Transverse colon (tissue), 4 donors: Measurements from ENCODE around the gene ATG2A. TPM values are rescaled to one million over a fixed set of nuclear protein-coding genes. Genes with fewer than 3 reads are reported as not detected.

Source experiments
- DNase-seq: peaks from one replicate; pipeline ENCODE4 v3.0.0-alpha.2; 2019
- H3K27ac ChIP-seq, 4 donors: fragments of 200-600 bp; sonication (generic); 2 replicates each; pipeline ENCODE4 v1.5.1; 2016 to 2018; ENCODE audit warnings: inconsistent platforms in 4 of 4
- H3K27me3 ChIP-seq: fragments of 200-600 bp; sonication (generic); 2 replicates; pipeline ENCODE4 v1.5.1; 2017; ENCODE audit warnings: inconsistent platforms
- H3K36me3 ChIP-seq, 4 donors: fragments of 200-600 bp; sonication (generic); 2 replicates each; pipeline ENCODE4 v1.5.1; 2017 to 2019; ENCODE audit warnings: inconsistent platforms in 4 of 4
- H3K4me1 ChIP-seq, 4 donors: fragments of 200-600 bp; sonication (generic); 2 replicates each; pipeline ENCODE4 v1.5.1; 2017 to 2020; ENCODE audit warnings: inconsistent platforms in 4 of 4
- H3K4me3 ChIP-seq, 4 donors: fragments of 200-600 bp; sonication (generic); 1 replicate in 1 of 4; 2 replicates in 3 of 4; pipeline versions ENCODE4 v1.5.1 to v1.6.1; 2017 to 2019; ENCODE audit warnings: inconsistent platforms in 4 of 4
- H3K9me3 ChIP-seq, 2 donors: fragments of 200-600 bp; sonication (generic); 2 replicates each; pipeline ENCODE4 v1.5.1; 2017 to 2019; ENCODE audit warnings: inconsistent platforms in 2 of 2
- CTCF ChIP-seq, 5 experiments: fragments of 200-600 bp in 3 of 5; fragments of 450-650 bp in 2 of 5; sonication (generic) in 3 of 5; IDR thresholded peaks; 1 replicate in 2 of 5; 2 replicates in 3 of 5; pipeline ENCODE4 v1.5.1; 2016 to 2017; ENCODE audit warnings: antibody characterized with exemption in 5 of 5, inconsistent platforms in 3 of 5, mild to moderate bottlenecking in 2 of 5, moderate library complexity in 1 of 5
- EP300 ChIP-seq: sonication (generic); formaldehyde crosslinking; IDR thresholded peaks from one replicate; pipeline ENCODE4 v1.6.1; 2017; ENCODE audit warnings: antibody characterized with exemption, low read depth
- POLR2A ChIP-seq: fragments of 450-650 bp; IDR thresholded peaks from one replicate; pipeline ENCODE4 v1.6.1; 2016; ENCODE audit warnings: antibody characterized with exemption, mild to moderate bottlenecking, moderate library complexity
- POLR2AphosphoS5 ChIP-seq, 3 donors: sonication (generic); formaldehyde crosslinking; IDR thresholded peaks; one replicate each; pipeline ENCODE4 v1.6.1; 2016; ENCODE audit warnings: antibody characterized with exemption in 3 of 3
- WGBS, 2 donors: methylation state at CpG; one replicate each; pipeline ENCODE4 v1.1.5; 2018; ENCODE audit warnings: low coverage in 1 of 2; 5-methylcytosine and 5-hydroxymethylcytosine counted together
- in situ Hi-C, 4 donors: fragments of 200-750 bp; cut with MboI; loops; one replicate each; pipeline versions ENCODE4 v1.15.0 to v1.15.1; 2017; ENCODE audit warnings: low sequenced_read_pairs in 3 of 4, low pct_ligation_motif_present in 1 of 4, low pct_unique_long_range_greater_than_20kb in 1 of 4
- intact Hi-C: fragments of 100-400 bp; cut with DNase I; formaldehyde crosslinking; loops from one replicate; pipeline ENCODE4 v1.15.1; 2023; ENCODE audit warnings: low total_unique reads
- total RNA-seq, 4 donors: library from RNA; depleted of rRNA; stranded (reverse); fragments of >200 nt; gene quantifications; one replicate each; pipeline ENCODE4 v1.1.0, GENCODE V29; 2016

ATG2A gene
- total RNA-seq, 4 donors from 2014 or later = 30.1 to 82.3 (median 46.4) TPM

GRCh38 chr11:64875369-64876228 lies 41.4 kb downstream of the ATG2A start:
- no peaks in the 10 kb centered on the region for H3K9me3 ChIP-seq

GRCh38 chr11:64874308-64875240 lies 42.4 kb downstream of the ATG2A start:
- Histone ChIP-seq H3K9me3 (no peaks in the 10 kb centered on the region), H3K27ac (peak overlapping the region; percentile 88 to 98 (median 92)), H3K36me3 (peaks cover 0 to 5% (median 0%) of the 10 kb centered on the region in 4 donors), H3K27me3 (no peaks in the 10 kb centered on the region), H3K4me3 (peak overlapping the region in 2 of 4 donors; percentile 66 to 72), H3K4me1 (peaks cover 55 to 78% (median 74%) of the 10 kb centered on the region in 4 donors)
- TF ChIP-seq CTCF (IDR thresholded peaks at IDR 0.05) (no peak), POLR2A (no peak), POLR2AphosphoS5 (IDR thresholded peaks at IDR 0.05) (peak in 2 of 3 donors; percentile 5)
- in situ Hi-C loops (no loop called here), intact Hi-C loops (no loop called here)
- peak; percentile 60 for DNase-seq
- WGBS, 2 donors = 72 to 76% methylated on average over 12 to 29 of the region's 29 CpGs

More at GRCh38 chr11:64875369-64876228, 41.4 kb downstream of the ATG2A start:
- 54 to 62% methylated on average over 7 to 17 of the region's 17 CpGs for WGBS, 2 donors
- intact Hi-C loops = no loop called here
- H3K27me3 ChIP-seq = no peaks in the 10 kb centered on the region
- no peak for DNase-seq
- peak overlapping the region in 2 of 4 donors; percentile 66 to 72 for H3K4me3 ChIP-seq
- H3K27ac ChIP-seq = peak overlapping the region; percentile 88 to 98 (median 92)
- TF ChIP-seq POLR2A = no peak
- no peak for TF ChIP-seq EP300
- no peak for TF ChIP-seq POLR2AphosphoS5 (IDR thresholded peaks at IDR 0.05)
- TF ChIP-seq CTCF (IDR thresholded peaks at IDR 0.05) = no peak
- in situ Hi-C loops = no loop called here
- peaks cover 0 to 5% (median 0%) of the 10 kb centered on the region in 4 donors for H3K36me3 ChIP-seq
- H3K4me1 ChIP-seq = peaks cover 47 to 76% (median 68%) of the 10 kb centered on the region in 4 donors

DNA sequence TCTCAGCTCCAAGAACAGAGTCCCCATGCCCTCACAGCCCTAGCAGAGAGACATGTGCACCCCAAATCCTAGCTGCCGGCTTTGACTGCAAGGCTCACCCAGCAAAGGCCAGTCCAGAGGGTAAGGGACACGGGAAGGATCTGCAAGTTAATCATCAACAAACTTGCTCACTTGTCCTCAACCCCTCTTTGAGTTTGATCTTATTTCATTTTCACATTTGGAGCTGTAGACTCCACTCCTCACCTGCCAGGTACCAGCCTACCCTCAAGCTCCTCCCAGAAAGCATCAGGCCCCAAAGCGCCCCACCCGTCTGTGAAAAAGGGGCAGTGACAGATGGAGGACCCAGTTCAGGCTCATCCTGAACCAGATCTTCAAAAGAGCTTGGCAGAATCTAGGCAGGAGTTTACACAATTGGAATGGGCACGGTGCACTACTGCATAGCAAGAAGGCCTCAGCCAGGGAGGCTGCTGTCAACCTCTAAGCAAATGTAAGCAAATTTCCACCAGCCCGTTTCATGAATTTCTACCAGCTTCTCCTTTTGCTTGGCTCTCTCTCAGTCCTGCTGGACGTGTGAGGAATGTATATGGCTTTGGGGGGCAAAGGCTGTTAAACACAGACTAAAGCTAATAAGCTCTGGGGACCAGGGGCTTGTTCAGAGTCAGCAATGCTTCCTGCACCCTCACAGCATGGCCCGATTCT lies 44.1 kb downstream of the ATG2A start:
- 43 to 55% methylated on average over 3 to 8 of the region's 8 CpGs for WGBS, 2 donors
- no peak overlapping the region for H3K4me3 ChIP-seq

More for the DNA sequence above, 44.1 kb downstream of the ATG2A start:
- DNase-seq = peak; percentile 38
- in situ Hi-C loops = no loop called here
- peaks cover 63 to 87% (median 86%) of the 10 kb centered on the region in 4 donors for H3K4me1 ChIP-seq
- TF ChIP-seq EP300 = no peak
- no peak for TF ChIP-seq POLR2A
- TF ChIP-seq POLR2AphosphoS5 (IDR thresholded peaks at IDR 0.05) = no peak
- no peak for TF ChIP-seq CTCF (IDR thresholded peaks at IDR 0.05)
- H3K27ac ChIP-seq = peak overlapping the region; percentile 51 to 96 (median 86)
- intact Hi-C loops = no loop called here
- peaks cover 0 to 5% (median 0%) of the 10 kb centered on the region in 4 donors for H3K36me3 ChIP-seq
- H3K9me3 ChIP-seq = no peaks in the 10 kb centered on the region
- no peaks in the 10 kb centered on the region for H3K27me3 ChIP-seq
